SK-N-SH (cell line): Measurements from ENCODE around the gene RARS2. TPM values are rescaled to one million over a fixed set of nuclear protein-coding genes. Genes with fewer than 3 reads are reported as not detected.

Experiments
- CTCF ChIA-PET: fragments of 300-600, 350-600 bp; formaldehyde crosslinking; extraction: SDS; loops from one replicate; lab custom pipeline; 2021; lab: Yijun Ruan, JAX
- POLR2A ChIA-PET: fragments of 350-600 bp; sonication (Branson Sonifier 250); formaldehyde crosslinking; extraction: SDS; loops from one replicate; lab custom pipeline; 2020; ENCODE audit warnings: antibody characterized with exemption, inconsistent platforms; lab: Yijun Ruan, JAX
- DNase-seq: peaks from one replicate; pipeline ENCODE4 v3.0.0; 2012
- H2AFZ ChIP-seq: fragments of 200-600 bp; sonication (generic); 2 replicates; pipeline ENCODE4 v1.8.1; 2016; ENCODE audit warnings: antibody characterized with exemption, mild to moderate bottlenecking, low read depth
- H3F3A ChIP-seq: fragments of 200-600 bp; sonication (generic); replicated peaks from 2 replicates; pipeline ENCODE3; 2016; ENCODE audit warnings: antibody characterized with exemption, mild to moderate bottlenecking; ENCODE audit not compliant: insufficient read depth
- H3K27ac ChIP-seq, 2 experiments: fragments of 200-500 bp in 1 of 2; fragments of 200-600 bp in 1 of 2; sonication (Bioruptor generic) in 1 of 2; sonication (generic), shearing (Covaris generic) in 1 of 2; 2 replicates each; pipeline versions ENCODE4 v1.5.1 to v1.6.1; 2014 to 2016; ENCODE audit warnings: low read depth in 2 of 2, inconsistent platforms in 1 of 2, low read length in 1 of 2, mild to moderate bottlenecking in 1 of 2, mixed read lengths in 1 of 2
- H3K27me3 ChIP-seq: fragments of 200-600 bp; sonication (generic), shearing (Covaris generic); 2 replicates; pipeline ENCODE4 v1.6.1; 2016; ENCODE audit warnings: mixed run types; ENCODE audit not compliant: insufficient read depth
- H3K36me3 ChIP-seq, 2 experiments: fragments of 200-500 bp in 1 of 2; fragments of 200-600 bp in 1 of 2; sonication (Bioruptor generic) in 1 of 2; sonication (generic) in 1 of 2; replicated peaks in 1 of 2; 2 replicates each; pipeline versions ENCODE3 to v1.5.1; 2014 to 2016; ENCODE audit warnings: low read length in 1 of 2, mild to moderate bottlenecking in 1 of 2; ENCODE audit not compliant: insufficient read depth in 2 of 2, control insufficient read depth in 1 of 2
- H3K4me1 ChIP-seq, 2 experiments: fragments of 200-500 bp in 1 of 2; fragments of 200-600 bp in 1 of 2; sonication (Bioruptor generic) in 1 of 2; sonication (generic), shearing (Covaris generic) in 1 of 2; 2 replicates each; pipeline versions ENCODE4 v1.5.1 to v1.6.1; 2014 to 2016; ENCODE audit warnings: low read depth in 1 of 2, low read length in 1 of 2, mixed run types in 1 of 2; ENCODE audit not compliant: insufficient read depth in 2 of 2, control insufficient read depth in 1 of 2
- H3K4me2 ChIP-seq: fragments of 200-600 bp; sonication (generic), shearing (Covaris generic); 2 replicates; pipeline ENCODE4 v1.6.1; 2017; ENCODE audit warnings: mixed run types
- H3K4me3 ChIP-seq, 2 experiments: fragments of 200-500 bp in 1 of 2; fragments of 200-600 bp in 1 of 2; sonication (Bioruptor generic) in 1 of 2; sonication (generic), shearing (Covaris generic) in 1 of 2; 2 replicates each; pipeline versions ENCODE4 v1.5.1 to v1.8.1; 2014 to 2016; ENCODE audit warnings: low read depth in 2 of 2, inconsistent platforms in 1 of 2, low read length in 1 of 2, mild to moderate bottlenecking in 1 of 2, mixed read lengths in 1 of 2, moderate library complexity in 1 of 2
- H3K79me2 ChIP-seq: fragments of 200-600 bp; sonication (generic); 2 replicates; pipeline ENCODE4 v1.8.1; 2017; ENCODE audit warnings: mild to moderate bottlenecking; ENCODE audit not compliant: insufficient read depth
- H3K9ac ChIP-seq: fragments of 200-600 bp; sonication (generic); 2 replicates; pipeline ENCODE4 v1.6.1; 2017; ENCODE audit warnings: mixed run types
- H3K9me2 ChIP-seq: fragments of 200-600 bp; sonication (generic); 2 replicates; pipeline ENCODE4 v1.6.1; 2017; ENCODE audit warnings: mixed run types
- H3K9me3 ChIP-seq: fragments of 200-600 bp; sonication (generic); 2 replicates; pipeline ENCODE4 v1.6.1; 2017; ENCODE audit warnings: mixed run types, mild to moderate bottlenecking, moderate library complexity
- H4K20me1 ChIP-seq: fragments of 200-600 bp; sonication (generic); 2 replicates; pipeline ENCODE4 v1.6.1; 2017; ENCODE audit warnings: mild to moderate bottlenecking, mixed run types; ENCODE audit not compliant: insufficient read depth
- CHD2 ChIP-seq: fragments of 150-350 bp; IDR thresholded peaks from 2 replicates; pipeline ENCODE4 v1.6.1; 2018; ENCODE audit warnings: low read length; ENCODE audit not compliant: partially characterized antibody
- EP300 ChIP-seq, 2 experiments: IDR thresholded peaks; 2 replicates each; pipeline versions ENCODE4 v1.4.0 to v1.6.1; 2012; ENCODE audit warnings: borderline replicate concordance in 1 of 2, low read depth in 1 of 2, low read length in 1 of 2
- FOXJ3 ChIP-seq: sonication (generic); formaldehyde crosslinking; IDR thresholded peaks from 2 replicates; pipeline ENCODE4 v1.5.1; 2020; ENCODE audit warnings: mild to moderate bottlenecking, missing genetic modification reagents
- FOXM1 ChIP-seq: IDR thresholded peaks from 2 replicates; pipeline ENCODE4 v1.4.0; 2012; ENCODE audit warnings: low read depth, mild to moderate bottlenecking
- GABPA ChIP-seq: IDR thresholded peaks from 2 replicates; pipeline ENCODE4 v1.4.0; 2012; ENCODE audit warnings: low read depth, mild to moderate bottlenecking
- JUND ChIP-seq: IDR thresholded peaks from 2 replicates; pipeline ENCODE4 v1.4.0; 2012
- MEF2A ChIP-seq: IDR thresholded peaks from 2 replicates; pipeline ENCODE4 v1.4.0; 2012; ENCODE audit warnings: low read depth, borderline replicate concordance
- POLR2AphosphoS5 ChIP-seq: IDR thresholded peaks from 2 replicates; pipeline ENCODE4 v1.6.1; 2012; ENCODE audit warnings: low read depth, low read length
- RAD21 ChIP-seq: IDR thresholded peaks from 2 replicates; pipeline ENCODE4 v1.6.1; 2012; ENCODE audit warnings: mild to moderate bottlenecking, low read length
- SIN3A ChIP-seq: IDR thresholded peaks from 2 replicates; pipeline ENCODE4 v1.6.1; 2012; ENCODE audit warnings: low read depth, mild to moderate bottlenecking, low read length, moderate library complexity, borderline replicate concordance
- TAF1 ChIP-seq: IDR thresholded peaks from 2 replicates; pipeline ENCODE4 v1.6.1; 2012; ENCODE audit warnings: low read depth, mild to moderate bottlenecking, low read length, moderate library complexity, borderline replicate concordance
- TCF12 ChIP-seq: IDR thresholded peaks from 2 replicates; pipeline ENCODE4 v1.4.0; 2012
- TEAD4 ChIP-seq: IDR thresholded peaks from 2 replicates; pipeline ENCODE4 v1.4.0; 2012; ENCODE audit warnings: mild to moderate bottlenecking, borderline replicate concordance; ENCODE audit not compliant: insufficient read depth
- ZBTB33 ChIP-seq: IDR thresholded peaks from 2 replicates; pipeline ENCODE4 v1.4.0; 2012; ENCODE audit warnings: low read depth, borderline replicate concordance
- WGBS: methylation state at CpG from one replicate; pipeline ENCODE4 v1.1.6; 2017; ENCODE audit warnings: low lambda C conversion rate; 5-methylcytosine and 5-hydroxymethylcytosine counted together
- polyA plus RNA-seq, 3 experiments: library from polyadenylated mRNA; depleted of rRNA; stranded (reverse); fragments of >200 nt; gene quantifications; 2 replicates each; pipeline ENCODE4 v1.2.3, GENCODE V29; 2012
- TF ChIP-seq, protein P1 (sequence below): fragments of 150-350 bp; IDR thresholded peaks from 2 replicates; pipeline ENCODE4 v1.6.1; 2017; ENCODE audit warnings: antibody characterized with exemption, low read length, low read depth, borderline replicate concordance
- TF ChIP-seq, protein P2 (sequence below): fragments of 200-600 bp; sonication (generic); IDR thresholded peaks from 2 replicates; pipeline ENCODE4 v1.6.1; 2017; ENCODE audit warnings: antibody characterized with exemption, mild to moderate bottlenecking, moderate library complexity

RARS2 gene
- polyA plus RNA-seq, 1 of the 3 experiments (the other 2 are of a cell fraction): 7.9 TPM

DNA sequence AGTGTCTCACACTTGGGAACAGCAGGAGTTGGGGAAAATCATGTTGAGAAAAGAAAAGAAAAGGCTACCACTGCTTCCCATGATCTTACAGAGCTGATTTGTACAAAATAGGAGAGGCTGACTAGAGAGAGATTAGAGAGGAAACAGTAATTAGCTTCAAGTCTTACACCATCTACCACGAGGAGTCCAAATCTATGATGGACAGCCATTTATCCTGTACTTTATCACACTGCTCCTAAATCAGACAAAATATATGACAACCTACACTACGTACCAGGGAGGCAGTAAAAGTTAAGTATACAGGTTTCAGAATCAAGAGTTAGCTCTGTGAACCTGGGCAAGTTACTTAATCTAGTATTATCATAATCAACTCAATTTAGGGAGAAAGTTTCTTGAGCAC lies 38.0 kb downstream of the RARS2 start:
- no peaks in the 10 kb centered on the region; a peak in 1 of 4 replicates for H3K4me1 ChIP-seq
- H4K20me1 ChIP-seq: no peaks in the 10 kb centered on the region
- no peak overlapping the region for H3K9ac ChIP-seq
- no peaks in the 10 kb centered on the region for H3K27me3 ChIP-seq
- H3K27ac ChIP-seq: no peak overlapping the region
- no peak overlapping the region for H3K4me3 ChIP-seq
- no peak for DNase-seq
- no peaks in the 10 kb centered on the region for H3K9me2 ChIP-seq
- no peak overlapping the region for H3K4me2 ChIP-seq
- CTCF ChIA-PET: no interaction called here
- H3K36me3 ChIP-seq: peaks cover 57 to 62% of the 10 kb centered on the region in 2 experiments
- no peak overlapping the region for H2AFZ ChIP-seq
- POLR2A ChIA-PET: no interaction called here
- WGBS: 93% methylated on average over 2 of the region's 2 CpGs
- no peaks in the 10 kb centered on the region for H3F3A ChIP-seq
- no peaks in the 10 kb centered on the region for H3K9me3 ChIP-seq
- peaks cover 10% of the 10 kb centered on the region; the same call in 1 of the 2 replicates for H3K79me2 ChIP-seq
- TF ChIP-seq, protein P1, sequence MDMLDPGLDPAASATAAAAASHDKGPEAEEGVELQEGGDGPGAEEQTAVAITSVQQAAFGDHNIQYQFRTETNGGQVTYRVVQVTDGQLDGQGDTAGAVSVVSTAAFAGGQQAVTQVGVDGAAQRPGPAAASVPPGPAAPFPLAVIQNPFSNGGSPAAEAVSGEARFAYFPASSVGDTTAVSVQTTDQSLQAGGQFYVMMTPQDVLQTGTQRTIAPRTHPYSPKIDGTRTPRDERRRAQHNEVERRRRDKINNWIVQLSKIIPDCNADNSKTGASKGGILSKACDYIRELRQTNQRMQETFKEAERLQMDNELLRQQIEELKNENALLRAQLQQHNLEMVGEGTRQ: no peak
- no peak for TF ChIP-seq GABPA
- TF ChIP-seq TEAD4: no peak
- no peak for TF ChIP-seq ZBTB33
- TF ChIP-seq FOXJ3: no peak
- no peak for TF ChIP-seq EP300 (IDR thresholded peaks at IDR 0.05; ENCODE audit: borderline replicate concordance in 1 of 2, low read depth in 1 of 2, low read length in 1 of 2)
- TF ChIP-seq RAD21: no peak
- TF ChIP-seq POLR2AphosphoS5: no peak
- no peak for TF ChIP-seq CHD2
- no peak for TF ChIP-seq MEF2A
- TF ChIP-seq, protein P2, sequence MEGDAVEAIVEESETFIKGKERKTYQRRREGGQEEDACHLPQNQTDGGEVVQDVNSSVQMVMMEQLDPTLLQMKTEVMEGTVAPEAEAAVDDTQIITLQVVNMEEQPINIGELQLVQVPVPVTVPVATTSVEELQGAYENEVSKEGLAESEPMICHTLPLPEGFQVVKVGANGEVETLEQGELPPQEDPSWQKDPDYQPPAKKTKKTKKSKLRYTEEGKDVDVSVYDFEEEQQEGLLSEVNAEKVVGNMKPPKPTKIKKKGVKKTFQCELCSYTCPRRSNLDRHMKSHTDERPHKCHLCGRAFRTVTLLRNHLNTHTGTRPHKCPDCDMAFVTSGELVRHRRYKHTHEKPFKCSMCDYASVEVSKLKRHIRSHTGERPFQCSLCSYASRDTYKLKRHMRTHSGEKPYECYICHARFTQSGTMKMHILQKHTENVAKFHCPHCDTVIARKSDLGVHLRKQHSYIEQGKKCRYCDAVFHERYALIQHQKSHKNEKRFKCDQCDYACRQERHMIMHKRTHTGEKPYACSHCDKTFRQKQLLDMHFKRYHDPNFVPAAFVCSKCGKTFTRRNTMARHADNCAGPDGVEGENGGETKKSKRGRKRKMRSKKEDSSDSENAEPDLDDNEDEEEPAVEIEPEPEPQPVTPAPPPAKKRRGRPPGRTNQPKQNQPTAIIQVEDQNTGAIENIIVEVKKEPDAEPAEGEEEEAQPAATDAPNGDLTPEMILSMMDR: no peak
- no peak for TF ChIP-seq JUND
- TF ChIP-seq TCF12: no peak
- TF ChIP-seq FOXM1: no peak
- TF ChIP-seq SIN3A: no peak
- no peak for TF ChIP-seq TAF1
